Measurements from ENCODE around the gene HPS4. TPM values are rescaled to one million over a fixed set of nuclear protein-coding genes. Genes with fewer than 3 reads are reported as not detected.
A peak's percentile ranks its signal among the peaks of the same experiment; 100 is the strongest.
"Not testable (repeated sequence)": the region's sequence is repeated elsewhere in the genome, so short reads cannot be mapped to it uniquely, and the experiment has no call there.

The HPS4 gene
- 10 to 100 TPM; 41.7 to 44.3 TPM for total RNA-seq

DNA sequence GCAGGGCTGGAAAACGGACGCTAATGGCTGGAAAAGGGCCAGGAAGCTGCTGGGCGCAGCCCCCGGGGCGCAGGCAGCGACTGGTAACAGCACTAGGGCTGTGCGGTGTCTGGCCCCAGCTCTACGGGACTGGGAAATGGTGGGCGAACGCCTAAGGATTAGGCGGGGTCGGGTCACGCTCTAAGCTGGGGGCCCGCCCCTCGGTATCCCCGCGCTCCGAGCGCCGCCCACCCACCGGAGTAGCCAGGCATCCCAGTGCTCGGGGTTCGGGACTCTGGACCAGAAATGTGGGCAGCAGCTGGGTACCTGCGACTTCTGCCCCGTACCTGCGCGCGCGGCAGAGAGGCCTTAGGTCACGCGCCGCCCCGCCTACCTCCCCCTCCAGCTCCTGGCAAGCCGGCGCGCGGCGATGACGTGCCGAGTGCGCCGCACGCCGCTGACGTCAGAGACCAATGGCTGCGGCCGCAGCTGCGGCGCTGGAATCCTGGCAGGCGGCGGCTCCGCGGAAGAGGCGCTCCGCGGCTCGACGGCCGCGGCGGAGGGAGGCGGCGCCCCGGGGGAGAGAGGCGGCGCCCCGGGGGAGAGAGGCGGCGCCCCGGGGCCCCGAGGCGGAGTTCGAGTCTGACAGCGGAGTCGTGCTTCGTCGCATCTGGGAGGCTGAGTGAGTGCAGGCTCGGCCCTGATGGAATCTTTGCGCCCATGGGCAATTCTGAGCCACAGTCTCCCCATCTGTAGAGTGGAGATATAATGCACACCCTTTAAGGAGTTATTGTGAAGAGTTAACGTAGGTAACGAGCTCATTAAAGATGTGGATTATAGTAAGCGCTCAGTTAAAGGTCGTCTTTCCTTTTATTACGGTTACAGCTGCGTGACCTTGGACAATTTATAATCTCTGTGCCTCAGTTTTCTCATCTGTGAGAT is at the start of gene HPS4, which contains the start of gene SRRD:
Gene HPS4, minus strand, starts transcription at position 345 of the 921 bp plus-strand sequence. CDS start 2,021 bp downstream, outside the sequence.
Gene SRRD, plus strand, starts transcription at position 439 of the 921 bp plus-strand sequence. Its CDS starts 14 bp downstream, at position 453.
- Mint-ChIP-seq H3K27me3 (no peaks in the 10 kb centered on the region), H3K4me3 (peak within 1 kb of the TSS; percentile 96), H3K27ac (peak within 1 kb of the TSS; percentile 92), H3K4me1 (ENCODE audit: low read depth) (peaks cover 65% of the 10 kb centered on the region), H3K9me3 (no peaks in the 10 kb centered on the region), H3K36me3 (peaks cover 25% of the 10 kb centered on the region)
- POLR2A ChIA-PET = interaction anchor here (0.8 to 3.9 kb wide), 17 partner anchors 10 to 198 kb away, joined by 3 to 41 read pairs (median 3); partner anchors contain the start of genes ASPHD2, TFIP11 and TPST2
- CTCF ChIA-PET = interaction anchor here (0.7 to 4.3 kb wide), 14 partner anchors 10 to 1436 kb away, joined by 3 to 18 read pairs (median 4); partner anchors contain the start of gene PITPNB
- intact Hi-C loops (cut with micrococcal nuclease) = loop anchor here (1.0 to 2.0 kb wide), 4 partner anchors 29 to 189 kb away; partner anchors contain the start of genes TFIP11 and TPST2
- peak; percentile 94 for DNase-seq

DNA sequence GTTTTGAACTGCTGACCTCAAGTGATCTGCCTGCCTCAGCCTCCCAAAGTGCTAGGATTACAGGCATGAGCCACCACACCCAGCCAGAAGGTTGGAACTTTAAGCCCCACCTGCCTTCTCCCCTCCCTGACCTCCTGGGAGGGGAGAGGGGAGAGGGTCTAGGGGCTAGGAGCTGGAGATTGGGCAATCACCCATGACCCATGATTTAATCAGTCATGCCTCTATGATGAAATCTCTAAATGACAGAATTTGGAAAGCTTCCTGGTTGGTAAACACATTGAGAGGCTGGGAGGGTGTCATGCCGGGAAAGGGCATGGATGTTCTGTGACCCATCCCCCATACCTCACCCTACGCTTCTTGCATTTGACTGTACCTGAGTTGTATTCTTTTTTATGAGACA is 45.8 kb upstream of the HPS4 start:
- Mint-ChIP-seq H3K4me3 (no peak overlapping the region), H3K27me3 (no peaks in the 10 kb centered on the region), H3K27ac (no peak overlapping the region), H3K9me3 (no peaks in the 10 kb centered on the region), H3K4me1 (ENCODE audit: low read depth) (peaks cover 7% of the 10 kb centered on the region), H3K36me3 (peaks cover 20% of the 10 kb centered on the region)
- ChIA-PET CTCF (interaction anchor here (0.6 to 0.7 kb wide), 2 partner anchors 69 to 151 kb away, joined by 3 read pairs; no protein-coding TSS in a partner anchor), POLR2A (no interaction called here)
- no peak for DNase-seq
- intact Hi-C loops (cut with micrococcal nuclease) = no loop called here

DNA sequence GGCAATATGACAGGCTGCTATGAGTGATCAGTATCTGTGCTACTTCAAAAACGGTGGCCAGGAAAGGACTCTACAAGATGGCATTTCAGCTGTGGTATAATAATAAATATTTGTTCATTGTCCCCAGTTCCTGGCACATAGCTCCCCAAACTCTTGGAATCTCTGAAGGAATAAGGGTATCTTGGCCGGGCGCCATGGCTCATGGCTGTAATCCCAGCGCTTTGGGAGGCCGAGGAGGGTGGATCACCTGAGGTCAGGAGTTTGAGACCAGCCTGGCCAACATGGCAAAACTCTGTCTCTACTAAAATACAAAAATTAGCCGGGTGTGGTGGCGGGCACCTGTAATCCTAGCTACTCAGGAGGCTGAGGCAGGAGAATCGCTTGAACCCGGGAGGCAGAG is 44.9 kb upstream of the HPS4 start:
- POLR2A ChIA-PET; H3K4me1 Mint-ChIP-seq (ENCODE audit: low read depth); H3K27me3 Mint-ChIP-seq; intact Hi-C loops (cut with micrococcal nuclease); H3K9me3 Mint-ChIP-seq; H3K4me3 Mint-ChIP-seq; DNase-seq; CTCF ChIA-PET; H3K27ac Mint-ChIP-seq: not testable (repeated sequence)
- peaks cover 20% of the 10 kb centered on the region for H3K36me3 Mint-ChIP-seq

- intact Hi-C loops (cut with micrococcal nuclease) = no loop called here
- H3K4me3 Mint-ChIP-seq = no peak overlapping the region
- H3K36me3 Mint-ChIP-seq = peaks cover 21% of the 10 kb centered on the region
- no peaks in the 10 kb centered on the region for H3K27me3 Mint-ChIP-seq
- H3K4me1 Mint-ChIP-seq (ENCODE audit: low read depth) = peaks cover 6% of the 10 kb centered on the region
- H3K9me3 Mint-ChIP-seq = no peaks in the 10 kb centered on the region
- H3K27ac Mint-ChIP-seq = no peak overlapping the region
- POLR2A ChIA-PET = no interaction called here
- CTCF ChIA-PET = no interaction called here
- no peak for DNase-seq
Observed at GRCh38 chr22:26527574-26528465, 44.2 kb upstream of the HPS4 start.

- Mint-ChIP-seq H3K36me3 (peaks cover 18% of the 10 kb centered on the region), H3K27me3 (no peaks in the 10 kb centered on the region), H3K4me3 (no peak overlapping the region), H3K27ac (no peak overlapping the region), H3K9me3 (no peaks in the 10 kb centered on the region), H3K4me1 (ENCODE audit: low read depth) (no peaks in the 10 kb centered on the region)
- ChIA-PET POLR2A (no interaction called here), CTCF (no interaction called here)
- DNase-seq = no peak
- intact Hi-C loops (cut with micrococcal nuclease) = no loop called here
Observed at GRCh38 chr22:26527167-26527566, 43.6 kb upstream of the HPS4 start.

DNA sequence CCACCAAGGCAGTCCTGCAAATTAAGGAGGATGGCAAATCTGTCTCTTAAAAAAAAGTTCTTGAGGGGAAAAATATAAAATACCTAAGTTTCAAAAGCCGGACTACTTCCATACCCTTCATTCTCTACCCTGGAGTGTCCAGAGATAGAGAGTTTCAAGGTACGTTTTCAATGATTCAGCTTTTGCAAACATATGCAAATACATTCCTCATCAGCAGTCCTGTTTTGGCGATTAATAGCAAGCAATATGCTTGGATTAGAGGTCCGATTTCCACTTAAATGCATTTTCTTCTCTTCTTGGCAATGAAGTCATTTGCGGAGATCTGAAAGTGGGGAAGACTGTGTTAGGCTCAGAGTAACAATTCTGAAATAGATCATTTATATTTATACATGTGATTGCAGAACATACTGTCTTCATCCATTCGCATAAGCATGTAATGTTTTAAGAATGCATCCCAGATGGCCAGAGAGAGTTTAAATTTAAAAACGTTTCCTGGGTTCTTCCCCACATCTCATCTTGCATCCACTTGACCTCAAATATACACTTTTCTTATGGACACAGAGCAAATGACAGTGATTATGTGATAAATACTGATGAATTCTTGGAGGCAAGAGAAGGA is 42.5 kb upstream of the HPS4 start:
- no peaks in the 10 kb centered on the region for H3K27me3 Mint-ChIP-seq
- no peak for DNase-seq
- CTCF ChIA-PET = no interaction called here
- no peaks in the 10 kb centered on the region for H3K9me3 Mint-ChIP-seq
- peaks cover 11% of the 10 kb centered on the region for H3K36me3 Mint-ChIP-seq
- no peak overlapping the region for H3K27ac Mint-ChIP-seq
- POLR2A ChIA-PET = no interaction called here
- H3K4me3 Mint-ChIP-seq = no peak overlapping the region
- intact Hi-C loops (cut with micrococcal nuclease) = no loop called here
- no peaks in the 10 kb centered on the region for H3K4me1 Mint-ChIP-seq (ENCODE audit: low read depth)

- DNase-seq = no peak
- CTCF ChIA-PET = interaction anchor here (0.9 kb wide), 1 partner anchor 10 kb away, joined by 3 read pairs; no protein-coding TSS in a partner anchor
- H3K27me3 Mint-ChIP-seq = no peaks in the 10 kb centered on the region
- peaks cover 8% of the 10 kb centered on the region for H3K36me3 Mint-ChIP-seq
- intact Hi-C loops (cut with micrococcal nuclease) = no loop called here
- POLR2A ChIA-PET = interaction anchor here (1.0 kb wide), 1 partner anchor 19 kb away, joined by 3 read pairs; no protein-coding TSS in a partner anchor
- H3K27ac Mint-ChIP-seq = no peak overlapping the region
- no peaks in the 10 kb centered on the region for H3K4me1 Mint-ChIP-seq (ENCODE audit: low read depth)
- H3K9me3 Mint-ChIP-seq = no peaks in the 10 kb centered on the region
- H3K4me3 Mint-ChIP-seq = no peak overlapping the region
Observed at GRCh38 chr22:26524870-26525269, 41.3 kb upstream of the HPS4 start.

- H3K9me3 Mint-ChIP-seq = no peaks in the 10 kb centered on the region
- H3K27ac Mint-ChIP-seq = no peak overlapping the region
Observed at GRCh38 chr22:26522592-26522991, 39.0 kb upstream of the HPS4 start.

DNA sequence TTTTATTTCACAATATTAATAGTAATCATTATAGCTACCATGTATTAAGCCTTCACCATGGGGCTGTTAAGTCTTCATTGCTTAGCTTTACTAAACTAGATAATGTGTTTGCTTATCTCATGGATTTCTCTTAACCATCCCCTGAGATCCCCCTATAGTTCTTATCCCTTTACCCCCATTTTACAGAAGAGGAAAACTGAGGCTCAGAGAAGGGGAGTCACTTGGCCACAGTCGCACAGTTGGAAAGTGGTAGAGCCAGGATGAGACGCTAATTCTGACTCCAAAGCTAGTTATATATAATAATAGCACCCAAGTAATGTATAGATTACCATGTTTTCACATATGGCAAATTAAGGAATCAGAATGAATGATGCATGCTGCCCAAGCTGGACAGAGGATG is 38.4 kb upstream of the HPS4 start:
- no peak overlapping the region for H3K4me3 Mint-ChIP-seq
- H3K27ac Mint-ChIP-seq = no peak overlapping the region
- CTCF ChIA-PET = no interaction called here
- no peaks in the 10 kb centered on the region for H3K4me1 Mint-ChIP-seq (ENCODE audit: low read depth)
- no peaks in the 10 kb centered on the region for H3K9me3 Mint-ChIP-seq
- no peak for DNase-seq
- intact Hi-C loops (cut with micrococcal nuclease) = no loop called here
- POLR2A ChIA-PET = no interaction called here
- peaks cover 8% of the 10 kb centered on the region for H3K36me3 Mint-ChIP-seq
- H3K27me3 Mint-ChIP-seq = no peaks in the 10 kb centered on the region

More at GRCh38 chr22:26522592-26522991, 39.0 kb upstream of the HPS4 start:
- H3K36me3 Mint-ChIP-seq = peaks cover 8% of the 10 kb centered on the region
- ChIA-PET POLR2A (no interaction called here), CTCF (interaction anchor here (1.2 to 1.3 kb wide), 2 partner anchors 11 to 40 kb away, joined by 3 to 4 read pairs; no protein-coding TSS in a partner anchor)
- intact Hi-C loops (cut with micrococcal nuclease) = no loop called here
- no peaks in the 10 kb centered on the region for H3K27me3 Mint-ChIP-seq
- H3K4me1 Mint-ChIP-seq (ENCODE audit: low read depth) = no peaks in the 10 kb centered on the region
- no peak overlapping the region for H3K4me3 Mint-ChIP-seq
- DNase-seq = no peak

GRCh38 chr22:26517429-26517828 is 33.8 kb upstream of the HPS4 start:
- no peak overlapping the region for H3K4me3 Mint-ChIP-seq
- H3K4me1 Mint-ChIP-seq (ENCODE audit: low read depth) = peaks cover 18% of the 10 kb centered on the region
- H3K36me3 Mint-ChIP-seq = no peaks in the 10 kb centered on the region
- POLR2A ChIA-PET = no interaction called here
- H3K27ac Mint-ChIP-seq = no peak overlapping the region
- no peaks in the 10 kb centered on the region for H3K27me3 Mint-ChIP-seq
- CTCF ChIA-PET = interaction anchor here (0.8 kb wide), 1 partner anchor 14 kb away, joined by 3 read pairs; no protein-coding TSS in a partner anchor
- no peaks in the 10 kb centered on the region for H3K9me3 Mint-ChIP-seq
- intact Hi-C loops (cut with micrococcal nuclease) = no loop called here
- DNase-seq = no peak

DNA sequence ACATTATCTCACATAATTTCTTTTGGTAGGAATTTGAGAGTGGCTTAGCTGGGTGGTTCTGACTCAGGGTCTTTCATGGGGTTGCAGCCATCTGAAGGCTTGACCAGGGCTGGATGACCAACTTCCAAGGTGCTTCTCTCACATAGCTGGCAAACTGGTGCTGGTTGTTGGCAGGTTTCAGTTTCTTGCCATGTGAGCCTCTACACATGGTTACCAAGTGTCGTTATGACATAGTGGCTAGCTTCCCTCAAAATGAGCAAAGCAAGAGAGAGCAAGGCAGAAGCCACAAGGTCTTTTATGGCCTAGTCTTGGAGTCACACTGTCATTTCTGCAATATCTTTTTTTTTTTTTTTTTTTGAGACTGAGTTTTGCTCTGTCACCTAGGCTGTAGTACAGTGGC is 32.9 kb upstream of the HPS4 start:
- POLR2A ChIA-PET = interaction anchor here (0.6 kb wide), 1 partner anchor 108 kb away, joined by 3 read pairs; no protein-coding TSS in a partner anchor

More for the DNA sequence above, 32.9 kb upstream of the HPS4 start:
- Mint-ChIP-seq H3K36me3 (no peaks in the 10 kb centered on the region), H3K27me3 (no peaks in the 10 kb centered on the region), H3K9me3 (no peaks in the 10 kb centered on the region), H3K4me3 (no peak overlapping the region), H3K4me1 (ENCODE audit: low read depth) (peaks cover 25% of the 10 kb centered on the region), H3K27ac (no peak overlapping the region)
- intact Hi-C loops (cut with micrococcal nuclease) = no loop called here
- CTCF ChIA-PET = interaction anchor here (0.5 kb wide), 1 partner anchor 121 kb away, joined by 3 read pairs; no protein-coding TSS in a partner anchor
- no peak for DNase-seq
